NCI-H345 treated with DMSO at 0.1 percent for 48 hours (cell line): ENCODE measurements around the gene MDH2.
"Not testable (repeated sequence)": the region's sequence is repeated elsewhere in the genome, so short reads cannot be mapped to it uniquely, and the experiment has no call there.

ENCODE experiments used
- DNase-seq: peaks from one replicate; lab custom pipeline; 2025; ENCODE audit not compliant: unreplicated experiment; lab: John Stamatoyannopoulos, UW

MDH2 gene

DNA sequence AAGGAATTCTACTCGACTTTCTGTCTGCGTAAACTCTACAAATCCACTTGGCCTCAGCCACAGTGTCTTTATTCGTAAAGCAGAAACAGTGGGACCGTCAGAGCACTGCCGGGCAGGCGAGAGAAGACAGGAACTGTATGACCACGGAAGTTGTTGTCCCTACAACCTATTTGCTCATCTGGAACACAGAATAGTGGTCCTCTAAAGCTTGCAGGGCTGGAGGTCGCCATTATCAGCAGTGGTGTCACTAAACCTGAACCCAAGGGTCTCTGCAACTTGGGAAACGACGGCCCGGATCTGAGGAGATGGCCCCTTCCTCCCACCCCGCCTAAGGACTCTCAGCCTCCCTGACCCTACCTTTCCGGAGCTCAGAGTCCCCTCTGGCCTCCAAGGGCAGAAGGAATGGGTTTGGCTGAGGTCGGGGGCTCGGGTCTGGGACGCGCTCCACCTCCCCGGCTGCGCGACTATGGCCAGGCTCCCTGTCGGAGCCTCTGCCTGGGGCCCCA lies 548 bp upstream of the MDH2 start:
- no peak for DNase-seq

DNA sequence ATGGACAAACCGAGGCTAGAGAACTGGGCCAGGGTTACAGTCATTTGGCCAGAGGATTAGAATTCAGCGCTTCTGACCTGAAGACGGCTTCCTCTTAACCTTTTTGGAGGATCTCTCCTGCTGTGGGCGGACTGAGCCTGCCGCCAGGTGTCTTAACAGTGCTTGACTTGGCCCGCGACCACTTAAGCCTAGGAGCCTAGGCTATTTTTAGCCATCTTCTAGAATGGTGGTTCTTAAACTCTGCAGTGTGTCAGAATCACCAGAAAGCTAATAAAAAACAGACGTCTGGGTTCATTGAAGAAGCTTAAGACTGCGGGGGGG lies 722 bp downstream of the MDH2 start:
- no peak for DNase-seq

DNA sequence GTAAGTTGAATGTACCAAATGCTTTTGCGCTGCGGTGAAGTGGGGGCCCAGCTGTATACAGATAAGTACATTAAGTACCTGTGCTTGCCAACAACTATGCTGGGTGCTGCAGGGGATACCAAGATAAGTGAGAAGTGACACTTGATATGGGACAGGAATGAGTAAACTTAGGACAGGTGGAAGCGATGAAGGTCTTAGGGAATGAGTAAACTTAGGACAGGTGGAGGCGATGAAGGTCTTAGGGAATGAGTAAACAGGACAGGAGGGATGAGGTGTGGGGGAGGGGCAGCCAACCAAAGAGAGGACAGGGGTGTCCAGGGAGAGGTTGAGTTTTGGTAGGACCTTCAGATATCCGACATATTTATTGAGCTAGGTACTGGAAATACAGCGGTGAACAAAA lies 1.4 kb downstream of the MDH2 start:
- DNase-seq: no peak

DNA sequence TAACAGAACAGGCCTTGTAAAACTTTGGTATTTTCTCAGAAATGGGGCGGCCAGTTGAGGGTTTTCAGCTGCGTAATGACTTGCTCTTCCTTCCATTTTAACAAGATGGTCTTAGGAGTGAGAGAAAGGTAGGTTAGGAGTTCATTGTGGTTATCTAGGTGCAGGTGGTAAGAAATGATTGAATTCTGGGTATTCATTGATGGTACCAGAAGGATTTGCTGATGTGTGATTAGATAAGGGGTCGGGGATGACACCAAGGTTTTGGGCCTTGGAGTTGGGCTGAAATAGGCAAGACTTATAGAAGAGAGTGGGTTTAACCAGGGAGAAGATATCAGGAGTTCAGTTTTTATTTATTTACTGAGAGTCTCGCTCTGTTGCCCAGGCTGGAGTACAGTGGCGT lies 2.6 kb downstream of the MDH2 start:
- DNase-seq: no peak

DNA sequence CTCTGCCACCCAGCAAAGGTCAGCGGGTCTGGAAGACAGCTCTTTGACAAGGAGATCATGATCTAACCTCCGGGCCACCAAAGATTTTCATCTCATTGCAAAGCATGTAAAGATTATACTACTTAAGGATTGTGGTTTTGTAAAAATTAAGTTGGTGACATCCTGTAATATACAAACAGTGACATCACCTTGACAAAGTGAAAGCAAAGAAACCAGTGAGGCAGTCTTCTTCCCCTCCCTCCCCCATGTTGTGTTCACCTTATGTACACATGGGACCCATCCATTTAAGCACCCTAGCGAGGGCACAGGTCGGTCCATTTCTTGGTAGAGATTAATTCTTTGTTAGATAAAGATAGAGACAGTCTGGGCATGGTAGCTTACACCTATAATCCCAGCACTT lies 3.9 kb downstream of the MDH2 start:
- DNase-seq: no peak

DNA sequence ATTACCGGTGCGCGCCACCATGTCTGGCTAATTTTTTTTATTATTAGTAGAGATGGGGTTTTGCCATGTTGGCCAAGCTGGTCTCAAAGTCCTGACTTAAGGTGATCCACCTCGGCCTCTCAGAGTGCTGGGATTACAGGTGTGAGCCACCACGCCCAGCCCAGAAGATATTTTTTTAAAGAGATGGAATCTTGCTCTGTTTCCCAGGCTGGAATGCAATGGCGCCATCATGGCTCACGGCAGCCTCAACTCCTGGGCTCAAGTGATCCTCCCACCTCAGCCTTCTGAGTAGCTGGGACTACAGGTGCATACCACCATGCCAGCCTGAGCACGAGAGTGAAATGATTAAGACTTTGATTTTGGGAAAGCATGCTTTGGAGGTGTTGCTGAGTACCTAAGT lies 4.8 kb downstream of the MDH2 start:
- not testable (repeated sequence) for DNase-seq

DNA sequence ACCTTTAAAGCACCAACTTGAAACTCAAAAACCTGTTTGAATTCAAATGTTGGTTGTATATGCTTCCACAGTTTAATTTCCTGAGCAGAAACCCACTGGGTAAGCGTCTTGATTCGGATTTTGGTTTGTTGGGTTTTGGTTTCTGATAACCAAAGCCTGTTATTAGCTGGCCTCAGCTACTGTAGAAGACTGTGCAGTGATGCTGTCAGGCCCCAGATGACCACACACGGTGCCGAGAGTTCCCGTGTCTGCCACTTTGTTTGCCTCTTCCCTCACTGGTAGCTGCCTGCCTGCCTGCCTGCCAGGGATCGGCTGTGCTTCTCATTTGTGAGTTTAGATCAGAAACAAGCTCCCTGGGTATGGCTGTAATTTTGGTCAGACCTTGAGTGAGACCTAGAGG lies 5.6 kb downstream of the MDH2 start:
- no peak for DNase-seq

DNA sequence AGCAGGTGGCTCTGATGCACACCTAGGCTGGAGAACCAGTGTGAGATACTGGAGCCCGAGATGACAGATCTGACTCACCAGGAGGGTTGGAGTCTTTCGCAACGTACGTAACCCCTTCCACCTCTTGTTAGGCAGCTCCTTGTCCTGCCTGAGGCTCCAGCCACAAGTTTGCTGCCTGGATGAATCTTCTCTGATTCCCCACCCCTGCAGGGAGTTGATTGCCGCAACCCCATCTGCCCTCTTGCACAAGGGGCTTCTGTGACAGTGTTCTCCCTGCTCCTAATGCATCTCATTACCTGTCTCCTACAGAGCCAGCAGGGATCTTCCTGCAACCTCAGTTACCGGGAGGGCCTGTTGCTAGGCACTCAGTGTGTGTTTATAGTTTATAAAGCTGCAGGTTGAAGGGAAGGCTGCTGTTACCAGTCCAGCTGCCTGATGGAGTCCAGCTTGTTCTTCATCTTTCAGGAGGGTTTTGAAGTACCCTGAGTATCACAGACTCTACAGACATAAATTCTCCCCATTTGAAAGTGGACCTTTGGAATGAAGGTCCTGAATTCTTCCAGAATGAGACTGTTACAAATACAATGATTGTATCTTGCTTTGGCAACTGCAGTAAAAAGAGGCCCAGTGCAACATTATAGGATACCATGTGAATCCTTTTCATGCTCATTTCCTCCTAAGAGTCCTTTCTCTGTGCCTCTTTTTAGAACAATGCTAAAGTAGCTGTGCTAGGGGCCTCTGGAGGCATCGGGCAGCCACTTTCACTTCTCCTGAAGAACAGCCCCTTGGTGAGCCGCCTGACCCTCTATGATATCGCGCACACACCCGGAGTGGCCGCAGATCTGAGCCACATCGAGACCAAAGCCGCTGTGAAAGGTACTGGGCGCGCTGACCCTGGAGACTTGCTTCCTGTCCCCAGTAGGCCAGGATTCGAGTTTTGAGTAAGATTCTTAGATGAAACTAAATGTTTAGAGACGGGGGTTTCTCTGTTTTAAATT lies 6.5 kb downstream of the MDH2 start:
- no peak for DNase-seq

DNA sequence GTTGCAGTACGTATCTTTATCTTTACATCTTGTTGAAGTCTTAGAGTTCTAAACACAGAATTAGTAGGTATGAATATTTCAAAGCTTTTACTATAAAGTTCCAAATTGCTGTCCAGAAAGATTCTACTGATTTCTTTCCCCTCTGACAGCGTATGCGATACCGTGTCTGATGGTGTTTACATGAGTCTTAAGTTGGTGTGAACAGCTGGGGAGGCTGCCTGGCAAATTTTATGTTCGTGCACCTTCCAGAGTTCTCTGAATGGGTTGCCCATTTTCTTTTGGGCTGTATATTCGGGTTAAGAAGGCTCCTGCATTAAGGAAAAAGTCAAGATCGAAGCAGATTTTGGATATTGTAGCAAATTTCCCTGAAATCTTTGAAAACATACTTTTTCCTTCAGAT lies 8.3 kb downstream of the MDH2 start:
- no peak for DNase-seq

DNA sequence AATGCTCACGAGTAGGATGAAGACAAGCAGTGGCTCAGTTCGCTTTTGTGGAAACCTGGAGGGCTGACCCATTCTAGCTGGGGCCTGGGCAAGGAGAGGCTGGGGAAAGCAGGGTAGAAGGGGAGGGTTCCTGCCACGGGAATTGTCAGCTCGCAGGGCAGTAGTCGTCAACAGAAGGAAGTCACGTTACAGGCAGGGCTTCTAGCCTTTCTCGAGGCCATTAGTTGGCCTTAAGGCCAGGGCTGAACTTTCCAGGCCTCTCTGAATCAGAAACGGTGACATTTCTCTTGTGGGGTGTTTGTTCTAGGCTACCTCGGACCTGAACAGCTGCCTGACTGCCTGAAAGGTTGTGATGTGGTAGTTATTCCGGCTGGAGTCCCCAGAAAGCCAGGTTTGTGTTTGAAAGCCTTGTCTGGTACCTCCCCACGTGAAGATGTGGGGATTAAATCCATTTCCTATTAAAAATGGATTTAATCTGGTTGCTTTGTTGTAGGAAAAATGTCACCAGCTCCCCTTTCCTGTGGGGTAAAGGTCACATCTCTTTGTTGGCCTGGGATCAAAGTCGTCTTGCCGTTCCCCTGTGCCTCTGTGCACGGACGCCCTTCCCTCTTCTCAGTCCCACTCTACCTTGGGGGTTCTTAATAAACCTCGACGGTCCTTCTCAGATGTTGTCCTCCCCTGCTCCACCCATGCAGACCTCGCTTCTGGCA lies 9.4 kb downstream of the MDH2 start:
- no peak for DNase-seq

DNA sequence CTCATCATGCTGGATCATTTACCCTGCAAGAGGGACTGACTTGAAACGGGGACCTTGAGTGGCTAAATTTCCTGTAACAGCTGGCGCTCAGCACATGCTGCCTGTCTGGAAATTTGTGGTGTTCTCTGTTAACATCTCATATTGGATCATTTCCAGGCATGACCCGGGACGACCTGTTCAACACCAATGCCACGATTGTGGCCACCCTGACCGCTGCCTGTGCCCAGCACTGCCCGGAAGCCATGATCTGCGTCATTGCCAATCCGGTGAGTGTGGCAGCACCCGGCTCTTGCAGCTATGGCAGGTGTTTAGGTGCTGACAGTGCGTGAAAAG lies 9.9 kb downstream of the MDH2 start:
- DNase-seq: no peak

DNA sequence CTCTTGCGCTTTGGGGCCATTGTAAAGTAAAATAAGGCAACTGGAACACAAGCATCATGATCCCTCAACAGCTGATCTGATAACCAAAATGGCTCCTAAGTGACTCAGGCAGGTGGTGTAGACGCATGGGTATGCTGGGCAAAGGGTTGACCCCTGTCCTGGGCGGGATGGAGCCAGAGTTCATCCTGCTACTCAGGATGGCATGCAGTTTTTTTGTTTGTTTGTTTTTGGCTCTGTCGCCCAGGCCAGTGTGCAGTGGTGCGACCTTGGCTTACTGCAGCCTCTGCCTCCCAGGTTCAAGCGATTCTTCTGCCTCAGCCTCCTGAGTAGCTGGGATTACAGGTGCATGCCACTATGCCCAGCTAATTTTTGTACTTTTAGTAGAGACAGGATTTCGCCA lies 10.8 kb downstream of the MDH2 start:
- DNase-seq: not testable (repeated sequence)

DNA sequence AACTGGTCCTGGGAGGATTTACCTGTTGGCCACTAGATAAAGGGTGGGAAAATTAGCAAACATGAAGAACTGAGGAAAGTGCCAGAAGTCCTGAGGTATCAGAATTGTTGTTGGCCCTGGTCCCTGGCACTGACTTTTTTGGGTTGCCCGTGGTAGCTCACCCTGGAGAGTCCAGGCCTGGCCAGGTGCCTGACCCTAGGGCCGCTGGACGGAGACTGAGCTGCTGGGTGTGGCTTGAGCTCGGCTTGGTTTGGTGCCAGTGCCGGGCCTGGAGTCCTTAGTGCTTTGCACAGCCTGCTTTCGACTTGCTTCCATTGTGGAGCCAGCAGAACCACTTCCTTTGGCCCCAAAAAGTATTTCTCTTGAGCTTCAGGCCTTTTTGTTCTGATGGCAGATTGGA lies 12.9 kb downstream of the MDH2 start:
- no peak for DNase-seq

DNA sequence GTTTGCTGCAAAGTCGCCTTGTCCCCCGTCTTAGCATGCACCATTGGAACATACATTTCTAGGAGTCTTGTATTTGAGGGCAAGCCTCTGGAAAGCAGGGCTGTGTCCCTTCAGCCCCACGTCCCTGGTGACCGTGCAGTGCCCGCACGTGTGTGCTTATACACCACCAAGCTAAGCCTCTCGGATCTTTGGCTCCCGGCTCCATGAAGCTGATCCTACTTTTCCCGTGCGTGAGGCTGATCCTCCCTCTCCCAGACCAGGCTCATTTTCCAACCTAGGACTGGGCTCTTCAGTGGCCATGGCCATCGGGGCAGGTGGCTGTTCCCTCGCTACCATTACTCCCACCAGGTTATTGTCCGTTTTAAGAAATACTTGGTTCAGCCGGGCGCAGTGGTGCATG lies 14.3 kb downstream of the MDH2 start:
- DNase-seq: no peak

DNA sequence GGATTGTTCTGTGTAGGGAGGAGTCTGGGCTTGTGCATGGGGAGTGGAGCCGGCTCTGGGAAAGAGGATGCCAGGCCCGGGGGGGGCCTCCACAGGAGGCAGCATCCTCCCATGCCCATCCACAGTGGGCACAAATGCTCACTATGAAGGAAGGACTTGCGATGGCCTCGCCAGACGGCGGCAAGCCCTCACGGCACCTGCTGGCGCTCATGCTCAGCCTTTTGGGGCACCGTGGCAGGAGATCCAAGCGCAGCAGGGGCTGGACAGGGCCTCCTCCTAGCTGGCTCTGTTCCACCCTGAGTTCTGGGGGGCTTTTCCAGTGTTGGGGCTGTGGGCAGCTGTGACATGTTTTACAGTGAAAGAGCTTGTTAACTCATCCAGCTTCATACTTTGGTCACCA lies 15.2 kb downstream of the MDH2 start:
- DNase-seq: no peak

DNA sequence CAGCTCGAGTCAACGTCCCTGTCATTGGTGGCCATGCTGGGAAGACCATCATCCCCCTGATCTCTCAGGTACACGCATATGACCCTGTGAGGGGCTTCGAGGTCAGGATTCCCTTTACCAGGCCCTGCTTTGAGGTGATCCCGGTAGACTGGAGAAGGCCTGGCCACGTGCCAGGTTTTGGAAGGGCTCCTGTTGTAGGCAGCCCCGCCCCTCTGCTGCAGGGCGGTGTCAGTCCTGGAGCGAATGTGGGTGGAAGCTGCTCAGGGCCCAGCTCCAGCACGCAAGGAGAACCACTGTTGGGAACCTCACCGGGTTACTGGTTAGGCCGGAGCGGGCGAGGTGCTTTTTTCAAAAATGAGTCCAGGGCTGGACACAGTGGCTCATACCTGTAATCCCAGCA lies 15.6 kb downstream of the MDH2 start:
- DNase-seq: peak; percentile 33

DNA sequence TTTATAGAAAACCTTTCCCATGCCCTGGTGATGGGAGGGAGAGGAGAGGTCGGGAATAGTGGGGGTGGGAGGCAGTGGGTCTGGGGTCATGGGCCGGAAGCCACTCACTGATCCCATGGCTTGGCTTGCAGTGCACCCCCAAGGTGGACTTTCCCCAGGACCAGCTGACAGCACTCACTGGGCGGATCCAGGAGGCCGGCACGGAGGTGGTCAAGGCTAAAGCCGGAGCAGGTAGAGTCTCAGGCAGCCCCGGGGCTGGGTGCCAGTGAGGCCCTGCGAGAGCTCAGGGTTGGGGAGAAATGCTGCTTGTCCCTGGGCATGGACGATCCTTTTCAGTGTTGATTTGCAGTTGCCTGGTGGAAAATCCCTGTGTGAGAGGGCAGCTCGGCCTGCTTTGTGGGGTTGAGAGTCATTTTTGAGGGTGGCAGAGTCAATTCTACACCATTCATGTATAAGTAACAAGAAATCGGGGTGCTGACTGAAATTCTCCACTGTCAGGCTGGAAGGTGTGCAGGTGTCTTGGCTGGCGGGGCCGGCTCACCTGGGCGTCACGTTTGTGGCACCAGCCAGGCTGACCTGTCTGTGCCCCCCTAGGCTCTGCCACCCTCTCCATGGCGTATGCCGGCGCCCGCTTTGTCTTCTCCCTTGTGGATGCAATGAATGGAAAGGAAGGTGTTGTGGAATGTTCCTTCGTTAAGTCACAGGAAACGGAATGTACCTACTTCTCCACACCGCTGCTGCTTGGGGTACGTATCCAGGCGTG lies 16.5 kb downstream of the MDH2 start:
- DNase-seq: no peak

DNA sequence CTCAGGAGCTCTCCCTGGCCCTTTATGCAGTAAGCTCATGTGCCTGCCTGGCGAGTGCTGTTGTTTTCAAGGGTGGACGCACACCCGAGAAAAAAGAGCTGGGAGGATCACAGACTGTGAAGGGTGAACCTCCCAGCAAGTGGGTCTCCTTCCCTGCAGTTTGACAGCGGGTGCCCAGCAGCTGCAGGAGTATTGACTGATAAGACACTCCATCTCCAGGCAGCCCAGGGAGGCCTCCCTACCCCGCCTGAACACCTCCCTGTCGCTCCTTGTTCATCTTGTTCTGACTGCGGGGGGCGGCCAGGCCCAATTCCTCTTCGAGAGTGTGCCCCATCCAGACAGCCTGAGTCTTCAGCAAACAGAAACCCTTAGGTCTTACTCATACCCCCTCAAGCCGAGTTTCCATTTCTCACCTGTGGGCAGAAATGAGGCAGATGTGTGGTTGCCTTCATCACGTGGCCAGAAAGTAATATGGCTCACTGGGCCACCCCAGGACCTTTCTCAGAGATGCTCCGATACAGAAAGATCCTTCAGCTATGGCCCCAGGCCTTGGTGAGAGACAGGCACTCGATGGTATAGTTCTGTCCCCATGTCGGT lies 17.2 kb downstream of the MDH2 start:
- DNase-seq: no peak

DNA sequence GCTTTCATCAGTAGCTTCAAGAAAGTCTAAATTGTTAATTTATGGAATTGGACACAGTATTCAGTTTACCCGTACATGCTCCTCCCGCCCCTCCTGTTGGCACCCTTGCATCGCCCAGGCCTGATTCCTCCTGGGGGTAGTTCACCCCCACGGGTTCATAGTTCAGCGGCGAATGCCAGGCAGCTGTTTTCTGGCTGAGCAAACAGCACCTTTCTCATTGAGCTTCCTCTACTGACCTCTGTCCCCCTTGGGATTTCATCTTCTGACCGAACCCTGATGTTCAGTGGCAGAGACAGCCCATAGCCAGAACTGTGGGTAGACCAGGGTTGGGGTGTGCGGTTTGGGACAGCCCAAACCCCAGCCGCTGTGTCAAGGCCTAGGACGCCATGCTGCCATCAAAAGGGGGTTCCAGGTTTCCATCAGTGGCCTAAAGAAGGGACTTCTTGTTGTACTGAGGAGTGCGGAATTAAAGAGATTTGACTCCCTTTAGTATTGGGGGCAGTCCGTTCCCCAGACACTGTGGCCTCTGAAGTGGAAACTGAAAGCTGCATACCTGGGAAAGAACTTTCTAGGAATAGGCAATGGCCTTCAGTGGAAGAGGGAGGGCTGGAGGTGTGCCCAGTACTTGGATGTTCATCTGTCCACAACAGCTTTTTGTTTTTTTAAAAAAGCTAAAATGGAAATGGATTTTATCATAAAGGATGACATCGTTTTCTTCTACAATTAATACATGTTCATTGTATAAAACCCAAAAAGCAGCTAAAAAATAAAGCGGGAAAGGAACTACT lies 19.0 kb downstream of the MDH2 start:
- no peak for DNase-seq

DNA sequence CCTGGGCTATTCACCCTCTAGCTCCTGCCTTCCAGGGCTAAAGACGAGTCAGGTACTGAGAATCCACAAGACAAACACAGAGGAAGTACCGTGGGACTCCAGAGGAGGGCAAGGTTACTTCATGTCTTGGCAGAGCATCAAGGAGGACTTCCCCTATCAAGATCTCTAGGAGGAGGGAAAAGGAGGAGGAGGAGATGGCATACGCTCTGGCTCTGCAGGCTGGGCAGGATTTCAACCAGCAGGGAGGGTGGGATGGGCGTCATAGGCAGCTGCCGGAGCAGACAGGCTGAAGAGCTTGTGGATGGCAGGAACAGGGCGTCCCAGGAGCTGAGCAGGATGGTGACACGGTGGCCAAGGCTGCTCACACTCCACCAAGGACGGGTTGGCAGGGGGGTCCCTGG lies 21.3 kb downstream of the MDH2 start:
- DNase-seq: no peak
